HL-60 (cell line): ENCODE data around the gene IQSEC3.
A peak's percentile ranks its signal among the peaks of the same experiment; 100 is the strongest.

Experiments used
- DNase-seq, 2 experiments: peaks; one replicate each; pipeline ENCODE4 v3.0.0-alpha.2; 2010 to 2020; ENCODE audit warnings: low read depth in 1 of 2, low spot score in 1 of 2
- H3K27ac ChIP-seq: fragments of 250-450 bp; sonication (Bioruptor Pico); replicated peaks from 2 replicates; pipeline ENCODE4 v1.5.1; 2020; ENCODE audit warnings: mild to moderate bottlenecking, moderate library complexity
- H3K27me3 ChIP-seq: fragments of 250-450 bp; sonication (Bioruptor Pico); 2 replicates; pipeline ENCODE4 v1.5.1; 2021; ENCODE audit warnings: mild to moderate bottlenecking, moderate library complexity; ENCODE audit not compliant: insufficient read depth, poor library complexity, severe bottlenecking
- H3K4me3 ChIP-seq: replicated peaks from 2 replicates; pipeline ENCODE4 v1.5.1; 2011; ENCODE audit warnings: mild to moderate bottlenecking, control low read depth, low read length; ENCODE audit not compliant: insufficient read depth
- GABPA ChIP-seq: IDR thresholded peaks from 2 replicates; pipeline ENCODE4 v1.6.1; 2012; ENCODE audit warnings: low read depth
- POLR2AphosphoS5 ChIP-seq: IDR thresholded peaks from 2 replicates; pipeline ENCODE4 v1.6.1; 2012; ENCODE audit warnings: low read depth
- SPI1 ChIP-seq: IDR thresholded peaks from 2 replicates; pipeline ENCODE4 v1.6.1; 2012; ENCODE audit warnings: low read depth, mild to moderate bottlenecking, borderline replicate concordance
- TF ChIP-seq, protein P1 (sequence below): IDR thresholded peaks from one replicate; pipeline ENCODE4 v1.5.1; 2011; ENCODE audit warnings: low read length, control low read depth, inconsistent platforms; ENCODE audit not compliant: insufficient read depth
- TF ChIP-seq, protein P2 (sequence below): IDR thresholded peaks from 2 replicates; pipeline ENCODE4 v1.6.1; 2012; ENCODE audit warnings: low read depth; ENCODE audit not compliant: insufficient replicate concordance

The IQSEC3 gene

DNA sequence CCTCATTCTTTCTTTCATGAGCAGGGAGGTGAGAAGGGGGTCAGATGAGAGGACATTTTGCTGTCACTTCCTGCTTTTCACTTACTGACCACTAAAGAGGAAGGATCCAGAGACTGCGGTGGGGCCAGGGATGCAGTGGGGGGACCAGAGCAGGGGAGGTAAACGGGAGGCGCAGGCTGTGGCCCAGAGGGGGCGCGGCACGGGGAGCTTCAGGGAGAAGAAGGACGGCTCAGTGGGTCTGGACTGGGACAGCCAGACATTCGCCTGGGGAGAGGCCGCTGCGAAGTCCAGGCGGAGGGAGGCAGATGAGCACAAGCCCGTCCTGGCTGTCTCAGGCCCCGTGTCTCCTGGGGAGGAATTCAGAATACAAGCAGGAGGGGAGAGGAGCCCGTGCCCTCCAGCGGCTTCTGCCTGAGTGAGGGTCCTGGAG, 106.2 kb downstream of the IQSEC3 start:
- Histone ChIP-seq H3K27ac (no peak overlapping the region), H3K27me3 (no peaks in the 10 kb centered on the region), H3K4me3 (no peak overlapping the region)
- DNase-seq, result peak; percentile 4 to 41
- TF ChIP-seq, protein P1, sequence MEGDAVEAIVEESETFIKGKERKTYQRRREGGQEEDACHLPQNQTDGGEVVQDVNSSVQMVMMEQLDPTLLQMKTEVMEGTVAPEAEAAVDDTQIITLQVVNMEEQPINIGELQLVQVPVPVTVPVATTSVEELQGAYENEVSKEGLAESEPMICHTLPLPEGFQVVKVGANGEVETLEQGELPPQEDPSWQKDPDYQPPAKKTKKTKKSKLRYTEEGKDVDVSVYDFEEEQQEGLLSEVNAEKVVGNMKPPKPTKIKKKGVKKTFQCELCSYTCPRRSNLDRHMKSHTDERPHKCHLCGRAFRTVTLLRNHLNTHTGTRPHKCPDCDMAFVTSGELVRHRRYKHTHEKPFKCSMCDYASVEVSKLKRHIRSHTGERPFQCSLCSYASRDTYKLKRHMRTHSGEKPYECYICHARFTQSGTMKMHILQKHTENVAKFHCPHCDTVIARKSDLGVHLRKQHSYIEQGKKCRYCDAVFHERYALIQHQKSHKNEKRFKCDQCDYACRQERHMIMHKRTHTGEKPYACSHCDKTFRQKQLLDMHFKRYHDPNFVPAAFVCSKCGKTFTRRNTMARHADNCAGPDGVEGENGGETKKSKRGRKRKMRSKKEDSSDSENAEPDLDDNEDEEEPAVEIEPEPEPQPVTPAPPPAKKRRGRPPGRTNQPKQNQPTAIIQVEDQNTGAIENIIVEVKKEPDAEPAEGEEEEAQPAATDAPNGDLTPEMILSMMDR, result no peak
- TF ChIP-seq SPI1, result peak; percentile 11; the same call in 1 of the 2 replicates

DNA sequence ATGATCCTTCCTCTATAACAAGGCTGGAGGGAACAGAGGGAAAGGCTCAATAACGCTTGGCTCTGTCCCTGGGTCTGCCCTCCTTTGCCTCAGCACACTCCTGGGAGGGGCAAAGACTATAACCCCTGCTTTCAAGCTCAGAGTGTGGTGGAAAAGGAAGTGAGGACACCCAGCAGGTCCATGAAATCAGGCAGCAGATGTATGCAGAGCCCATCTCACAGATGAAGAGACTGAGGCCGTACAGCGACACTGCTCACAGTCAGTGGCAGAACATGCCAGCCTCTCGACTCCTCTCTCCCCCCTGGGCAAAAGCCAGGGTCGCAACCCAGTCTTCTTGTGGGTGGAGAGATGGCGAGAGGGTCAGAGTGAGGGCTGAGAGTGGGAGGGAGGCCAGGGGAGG, 107.6 kb downstream of the IQSEC3 start:
- DNase-seq, result no peak
- no peaks in the 10 kb centered on the region for H3K27me3 ChIP-seq
- TF ChIP-seq POLR2AphosphoS5 (no peak), GABPA (no peak), SPI1 (no peak)
- TF ChIP-seq, protein P2, sequence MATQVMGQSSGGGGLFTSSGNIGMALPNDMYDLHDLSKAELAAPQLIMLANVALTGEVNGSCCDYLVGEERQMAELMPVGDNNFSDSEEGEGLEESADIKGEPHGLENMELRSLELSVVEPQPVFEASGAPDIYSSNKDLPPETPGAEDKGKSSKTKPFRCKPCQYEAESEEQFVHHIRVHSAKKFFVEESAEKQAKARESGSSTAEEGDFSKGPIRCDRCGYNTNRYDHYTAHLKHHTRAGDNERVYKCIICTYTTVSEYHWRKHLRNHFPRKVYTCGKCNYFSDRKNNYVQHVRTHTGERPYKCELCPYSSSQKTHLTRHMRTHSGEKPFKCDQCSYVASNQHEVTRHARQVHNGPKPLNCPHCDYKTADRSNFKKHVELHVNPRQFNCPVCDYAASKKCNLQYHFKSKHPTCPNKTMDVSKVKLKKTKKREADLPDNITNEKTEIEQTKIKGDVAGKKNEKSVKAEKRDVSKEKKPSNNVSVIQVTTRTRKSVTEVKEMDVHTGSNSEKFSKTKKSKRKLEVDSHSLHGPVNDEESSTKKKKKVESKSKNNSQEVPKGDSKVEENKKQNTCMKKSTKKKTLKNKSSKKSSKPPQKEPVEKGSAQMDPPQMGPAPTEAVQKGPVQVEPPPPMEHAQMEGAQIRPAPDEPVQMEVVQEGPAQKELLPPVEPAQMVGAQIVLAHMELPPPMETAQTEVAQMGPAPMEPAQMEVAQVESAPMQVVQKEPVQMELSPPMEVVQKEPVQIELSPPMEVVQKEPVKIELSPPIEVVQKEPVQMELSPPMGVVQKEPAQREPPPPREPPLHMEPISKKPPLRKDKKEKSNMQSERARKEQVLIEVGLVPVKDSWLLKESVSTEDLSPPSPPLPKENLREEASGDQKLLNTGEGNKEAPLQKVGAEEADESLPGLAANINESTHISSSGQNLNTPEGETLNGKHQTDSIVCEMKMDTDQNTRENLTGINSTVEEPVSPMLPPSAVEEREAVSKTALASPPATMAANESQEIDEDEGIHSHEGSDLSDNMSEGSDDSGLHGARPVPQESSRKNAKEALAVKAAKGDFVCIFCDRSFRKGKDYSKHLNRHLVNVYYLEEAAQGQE, result no peak
- TF ChIP-seq, protein P1, result no peak
- no peak overlapping the region for H3K27ac ChIP-seq
- no peak overlapping the region for H3K4me3 ChIP-seq

DNA sequence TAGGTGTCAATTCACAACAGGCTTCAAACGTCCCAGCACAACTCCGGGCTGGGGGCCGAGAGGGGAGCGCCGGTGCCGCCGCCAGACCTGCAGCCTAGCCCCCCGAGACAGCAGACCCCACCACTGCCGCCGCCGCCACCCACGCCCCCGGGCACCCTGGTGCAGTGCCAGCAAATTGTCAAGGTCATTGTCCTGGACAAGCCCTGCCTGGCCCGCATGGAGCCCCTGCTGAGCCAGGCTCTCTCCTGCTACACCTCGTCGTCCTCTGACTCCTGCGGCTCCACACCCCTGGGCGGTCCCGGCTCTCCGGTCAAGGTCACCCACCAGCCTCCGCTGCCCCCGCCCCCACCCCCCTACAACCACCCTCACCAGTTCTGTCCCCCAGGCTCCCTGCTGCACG, 108.0 kb downstream of the IQSEC3 start:
- H3K27ac ChIP-seq, result no peak overlapping the region
- TF ChIP-seq GABPA (no peak), POLR2AphosphoS5 (no peak)
- TF ChIP-seq, protein P1, result no peak
- TF ChIP-seq, protein P2, result no peak
- DNase-seq, result no peak
- H3K4me3 ChIP-seq, result no peak overlapping the region
- H3K27me3 ChIP-seq, result no peaks in the 10 kb centered on the region

GRCh38 chr12:175250-175649, 108.7 kb downstream of the IQSEC3 start:
- DNase-seq, result no peak
- H3K27ac ChIP-seq, result no peak overlapping the region
- no peak for TF ChIP-seq SPI1
- no peak for TF ChIP-seq GABPA
- no peak for TF ChIP-seq POLR2AphosphoS5
- TF ChIP-seq, protein P2, result no peak
- TF ChIP-seq, protein P1, result no peak
- no peaks in the 10 kb centered on the region for H3K27me3 ChIP-seq
- no peak overlapping the region for H3K4me3 ChIP-seq
